Liver (tissue), 9 donors: Measurements from ENCODE around the gene TCFL5. TPM values are rescaled to one million over a fixed set of nuclear protein-coding genes. Genes with fewer than 3 reads are reported as not detected.
A peak's percentile ranks its signal among the peaks of the same experiment; 100 is the strongest.

Experiments used
- DNase-seq: peaks from one replicate; pipeline ENCODE4 v3.0.0-alpha.2; 2017; ENCODE audit warnings: low spot score
- H3K27ac ChIP-seq, 2 donors: one replicate each; pipeline ENCODE4 v1.7.0; 2013; ENCODE audit warnings: inconsistent platforms in 2 of 2, low read length in 2 of 2, control low read depth in 1 of 2, low read depth in 1 of 2, mild to moderate bottlenecking in 1 of 2
- H3K27me3 ChIP-seq, 4 donors: one replicate each; pipeline versions ENCODE4 v1.6.1 to v1.7.0; 2013; ENCODE audit warnings: low read length in 3 of 4, inconsistent platforms in 1 of 4, mild to moderate bottlenecking in 1 of 4, moderate library complexity in 1 of 4; ENCODE audit not compliant: control insufficient read depth in 4 of 4, insufficient read depth in 4 of 4
- H3K36me3 ChIP-seq, 4 donors: one replicate each; pipeline versions ENCODE4 v1.6.1 to v1.7.0; 2013; ENCODE audit warnings: low read length in 3 of 4, mild to moderate bottlenecking in 3 of 4, low read depth in 1 of 4, moderate library complexity in 1 of 4; ENCODE audit not compliant: control insufficient read depth in 4 of 4, insufficient read depth in 3 of 4
- H3K4me1 ChIP-seq, 4 donors: one replicate each; pipeline versions ENCODE4 v1.6.1 to v1.7.0; 2013; ENCODE audit warnings: low read length in 3 of 4, mild to moderate bottlenecking in 3 of 4, moderate library complexity in 1 of 4; ENCODE audit not compliant: control insufficient read depth in 4 of 4, insufficient read depth in 4 of 4
- H3K4me3 ChIP-seq, 3 donors: one replicate each; pipeline versions ENCODE4 v1.6.1 to v1.7.0; 2013; ENCODE audit warnings: low read length in 3 of 3, control low read depth in 1 of 3, low read depth in 1 of 3, mild to moderate bottlenecking in 1 of 3
- H3K9ac ChIP-seq, 2 donors: one replicate each; pipeline ENCODE4 v1.7.0; 2013; ENCODE audit warnings: low read length in 2 of 2, mild to moderate bottlenecking in 2 of 2, moderate library complexity in 2 of 2, control low read depth in 1 of 2, low read depth in 1 of 2
- H3K9me3 ChIP-seq, 4 donors: one replicate each; pipeline versions ENCODE4 v1.6.1 to v1.7.0; 2013; ENCODE audit warnings: low read length in 3 of 4; ENCODE audit not compliant: control insufficient read depth in 4 of 4
- EGR1 ChIP-seq, 2 donors: IDR thresholded peaks; 2 replicates each; pipeline ENCODE4 v1.6.1; 2016 to 2018; ENCODE audit warnings: antibody characterized with exemption in 2 of 2, low read depth in 2 of 2
- FOXA1 ChIP-seq: IDR thresholded peaks from 2 replicates; pipeline ENCODE4 v1.6.1; 2016; ENCODE audit warnings: antibody characterized with exemption
- FOXA2 ChIP-seq: IDR thresholded peaks from 2 replicates; pipeline ENCODE4 v1.6.1; 2016; ENCODE audit warnings: antibody characterized with exemption
- HNF4A ChIP-seq, 2 donors: conservative IDR thresholded peaks; 2 replicates each; pipeline ENCODE4 v1.6.1; 2016; ENCODE audit warnings: antibody characterized with exemption in 2 of 2, mild to moderate bottlenecking in 2 of 2
- HNF4G ChIP-seq: IDR thresholded peaks from 2 replicates; pipeline ENCODE4 v1.6.1; 2016; ENCODE audit warnings: antibody characterized with exemption
- JUND ChIP-seq, 2 donors: IDR thresholded peaks; 2 replicates each; pipeline ENCODE4 v1.6.1; 2016; ENCODE audit warnings: antibody characterized with exemption in 2 of 2
- NR2F2 ChIP-seq: IDR thresholded peaks from 2 replicates; pipeline ENCODE4 v1.6.1; 2016; ENCODE audit warnings: antibody characterized with exemption
- RAD21 ChIP-seq, 2 donors: IDR thresholded peaks; 2 replicates each; pipeline ENCODE4 v1.6.1; 2016; ENCODE audit warnings: antibody characterized with exemption in 2 of 2, mild to moderate bottlenecking in 2 of 2
- RXRA ChIP-seq, 2 donors: IDR thresholded peaks; 2 replicates each; pipeline ENCODE4 v1.6.1; 2017 to 2018; ENCODE audit warnings: antibody characterized with exemption in 2 of 2, mild to moderate bottlenecking in 1 of 2
- WGBS: extraction: QIAGEN DNeasy Blood & Tissue Kit; methylation state at CpG from one replicate; pipeline ENCODE4 v1.1.7; 2013; 5-methylcytosine and 5-hydroxymethylcytosine counted together
- polyA plus RNA-seq, 2 donors: library from polyadenylated mRNA; stranded (reverse) in 1 of 2; unstranded in 1 of 2; fragments of 200-250 nt in 1 of 2; fragments of >200 nt in 1 of 2; fragmentation: Nextera tagmentation in 1 of 2; extraction: Ambion mirVana in 1 of 2; gene quantifications; one replicate each; pipeline versions ENCODE4 v1.2.1 to v1.2.3, GENCODE V29; 2013 to 2015
- total RNA-seq, 2 donors: library from RNA; depleted of rRNA; stranded (reverse); fragments of >200 nt; gene quantifications; one replicate each; pipeline ENCODE4 v1.2.3, GENCODE V29; 2014
- TF ChIP-seq, protein P1 (sequence below): IDR thresholded peaks from 2 replicates; pipeline ENCODE4 v1.6.1; 2016; ENCODE audit warnings: antibody characterized with exemption
- TF ChIP-seq, protein P2 (sequence below): IDR thresholded peaks from 2 replicates; pipeline ENCODE4 v1.6.1; 2016; ENCODE audit warnings: antibody characterized with exemption, mild to moderate bottlenecking
- TF ChIP-seq, protein P3 (sequence below): IDR thresholded peaks from 2 replicates; pipeline ENCODE4 v1.6.1; 2016; ENCODE audit warnings: antibody characterized with exemption
- donor health status: healthy.
- donor health status: healthy.
- donor health status: healthy.
- donor health status: healthy.
- donor health status: healthy.

TCFL5 gene
- total and polyA plus RNA-seq, 4 donors = 0.79 to 3.8 (median 2.2) TPM

DNA sequence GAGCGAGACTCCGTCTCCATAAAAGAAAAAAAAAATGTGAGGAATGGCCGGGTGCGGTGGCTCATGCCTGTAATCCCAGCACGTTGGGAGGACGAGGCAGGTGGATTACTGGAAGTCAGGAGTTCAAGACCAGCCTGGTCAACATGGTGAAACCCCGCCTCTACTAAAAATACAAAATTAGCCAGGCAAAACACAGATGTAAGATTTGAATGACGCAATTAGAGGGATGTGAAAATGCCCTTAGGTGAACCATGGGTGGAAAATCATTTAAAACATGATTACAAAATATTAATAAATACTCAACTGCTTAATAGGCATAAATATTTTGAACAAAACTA is 23.9 kb downstream of the TCFL5 start:
- no peak overlapping the region for H3K4me3 ChIP-seq
- DNase-seq = no peak
- no peaks in the 10 kb centered on the region for H3K9me3 ChIP-seq
- H3K27me3 ChIP-seq = no peaks in the 10 kb centered on the region
- H3K27ac ChIP-seq = peak overlapping the region; percentile 71 to 74
- H3K36me3 ChIP-seq = peaks cover 0 to 3% (median 0%) of the 10 kb centered on the region in 4 donors
- TF ChIP-seq EGR1 (IDR thresholded peaks at IDR 0.05; ENCODE audit: low read depth in 2 of 2) = no peak
- peak in 1 of 2 donors; percentile 18 for TF ChIP-seq JUND (IDR thresholded peaks at IDR 0.05)
- TF ChIP-seq, protein P1, sequence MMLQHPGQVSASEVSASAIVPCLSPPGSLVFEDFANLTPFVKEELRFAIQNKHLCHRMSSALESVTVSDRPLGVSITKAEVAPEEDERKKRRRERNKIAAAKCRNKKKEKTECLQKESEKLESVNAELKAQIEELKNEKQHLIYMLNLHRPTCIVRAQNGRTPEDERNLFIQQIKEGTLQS = peak; percentile 39
- H3K9ac ChIP-seq = no peak overlapping the region
- peaks cover 4 to 23% (median 12%) of the 10 kb centered on the region in 4 donors for H3K4me1 ChIP-seq
- WGBS = 58% methylated on average over 8 of the region's 8 CpGs

DNA sequence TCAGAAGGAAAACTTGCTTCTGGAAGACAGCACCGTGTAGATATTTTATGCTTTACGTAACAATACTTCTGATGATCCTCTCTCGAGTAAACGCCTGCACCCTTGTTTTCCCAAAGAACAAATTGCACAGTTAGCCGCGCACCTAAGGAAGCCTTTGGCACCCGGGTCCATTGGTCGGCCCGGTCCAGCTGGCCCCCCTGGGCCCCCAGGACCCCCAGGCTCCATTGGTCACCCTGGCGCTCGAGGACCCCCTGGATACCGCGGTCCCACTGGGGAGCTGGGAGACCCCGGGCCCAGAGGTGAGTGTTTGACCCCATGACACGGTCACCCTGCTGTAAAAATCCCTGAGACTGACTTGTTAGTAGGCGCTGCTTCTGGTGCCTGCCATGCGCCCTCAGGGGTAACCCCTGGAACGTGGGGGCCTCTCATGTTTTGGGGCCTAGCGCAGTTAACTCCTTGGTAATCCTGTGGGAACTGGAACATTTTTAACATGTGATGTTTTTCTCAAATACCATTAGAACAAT is 24.6 kb downstream of the TCFL5 start:
- H3K27ac ChIP-seq = no peak overlapping the region
- TF ChIP-seq, protein P2, sequence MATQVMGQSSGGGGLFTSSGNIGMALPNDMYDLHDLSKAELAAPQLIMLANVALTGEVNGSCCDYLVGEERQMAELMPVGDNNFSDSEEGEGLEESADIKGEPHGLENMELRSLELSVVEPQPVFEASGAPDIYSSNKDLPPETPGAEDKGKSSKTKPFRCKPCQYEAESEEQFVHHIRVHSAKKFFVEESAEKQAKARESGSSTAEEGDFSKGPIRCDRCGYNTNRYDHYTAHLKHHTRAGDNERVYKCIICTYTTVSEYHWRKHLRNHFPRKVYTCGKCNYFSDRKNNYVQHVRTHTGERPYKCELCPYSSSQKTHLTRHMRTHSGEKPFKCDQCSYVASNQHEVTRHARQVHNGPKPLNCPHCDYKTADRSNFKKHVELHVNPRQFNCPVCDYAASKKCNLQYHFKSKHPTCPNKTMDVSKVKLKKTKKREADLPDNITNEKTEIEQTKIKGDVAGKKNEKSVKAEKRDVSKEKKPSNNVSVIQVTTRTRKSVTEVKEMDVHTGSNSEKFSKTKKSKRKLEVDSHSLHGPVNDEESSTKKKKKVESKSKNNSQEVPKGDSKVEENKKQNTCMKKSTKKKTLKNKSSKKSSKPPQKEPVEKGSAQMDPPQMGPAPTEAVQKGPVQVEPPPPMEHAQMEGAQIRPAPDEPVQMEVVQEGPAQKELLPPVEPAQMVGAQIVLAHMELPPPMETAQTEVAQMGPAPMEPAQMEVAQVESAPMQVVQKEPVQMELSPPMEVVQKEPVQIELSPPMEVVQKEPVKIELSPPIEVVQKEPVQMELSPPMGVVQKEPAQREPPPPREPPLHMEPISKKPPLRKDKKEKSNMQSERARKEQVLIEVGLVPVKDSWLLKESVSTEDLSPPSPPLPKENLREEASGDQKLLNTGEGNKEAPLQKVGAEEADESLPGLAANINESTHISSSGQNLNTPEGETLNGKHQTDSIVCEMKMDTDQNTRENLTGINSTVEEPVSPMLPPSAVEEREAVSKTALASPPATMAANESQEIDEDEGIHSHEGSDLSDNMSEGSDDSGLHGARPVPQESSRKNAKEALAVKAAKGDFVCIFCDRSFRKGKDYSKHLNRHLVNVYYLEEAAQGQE = no peak
- TF ChIP-seq HNF4A (conservative IDR thresholded peaks at IDR 0.05) (no peak), NR2F2 (no peak), HNF4G (no peak), RXRA (IDR thresholded peaks at IDR 0.05) (no peak), RAD21 (IDR thresholded peaks at IDR 0.05) (no peak), FOXA2 (no peak), FOXA1 (no peak)
- TF ChIP-seq, protein P3, sequence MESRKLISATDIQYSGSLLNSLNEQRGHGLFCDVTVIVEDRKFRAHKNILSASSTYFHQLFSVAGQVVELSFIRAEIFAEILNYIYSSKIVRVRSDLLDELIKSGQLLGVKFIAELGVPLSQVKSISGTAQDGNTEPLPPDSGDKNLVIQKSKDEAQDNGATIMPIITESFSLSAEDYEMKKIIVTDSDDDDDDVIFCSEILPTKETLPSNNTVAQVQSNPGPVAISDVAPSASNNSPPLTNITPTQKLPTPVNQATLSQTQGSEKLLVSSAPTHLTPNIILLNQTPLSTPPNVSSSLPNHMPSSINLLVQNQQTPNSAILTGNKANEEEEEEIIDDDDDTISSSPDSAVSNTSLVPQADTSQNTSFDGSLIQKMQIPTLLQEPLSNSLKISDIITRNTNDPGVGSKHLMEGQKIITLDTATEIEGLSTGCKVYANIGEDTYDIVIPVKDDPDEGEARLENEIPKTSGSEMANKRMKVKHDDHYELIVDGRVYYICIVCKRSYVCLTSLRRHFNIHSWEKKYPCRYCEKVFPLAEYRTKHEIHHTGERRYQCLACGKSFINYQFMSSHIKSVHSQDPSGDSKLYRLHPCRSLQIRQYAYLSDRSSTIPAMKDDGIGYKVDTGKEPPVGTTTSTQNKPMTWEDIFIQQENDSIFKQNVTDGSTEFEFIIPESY = no peak
- no peak overlapping the region for H3K9ac ChIP-seq
- peaks cover 7 to 30% (median 19%) of the 10 kb centered on the region in 4 donors for H3K4me1 ChIP-seq
- H3K36me3 ChIP-seq = peaks cover 0 to 3% (median 0%) of the 10 kb centered on the region in 4 donors
- 94% methylated on average over 19 of the region's 19 CpGs for WGBS
- H3K27me3 ChIP-seq = no peaks in the 10 kb centered on the region
- no peak for DNase-seq
- no peak overlapping the region for H3K4me3 ChIP-seq
- H3K9me3 ChIP-seq = no peaks in the 10 kb centered on the region
